ENCODE data around the gene WNT6. TPM values are rescaled to one million over a fixed set of nuclear protein-coding genes. Genes with fewer than 3 reads are reported as not detected.

The WNT6 gene
- total and polyA plus RNA-seq, 10 of the 15 experiments (the other 5 are each of a cell fraction or from before 2014, with no cell fraction given): 0.11 to 0.44 (median 0.22) TPM; not detected in 5

GRCh38 chr2:218859556-218859987 lies at the start of gene WNT6 (continued):
- TF ChIP-seq CHD1 (IDR thresholded peaks at IDR 0.05; ENCODE audit: low read depth, low read length): no peak

GRCh38 chr2:218810256-218810655 lies 49.3 kb upstream of the WNT6 start:
- Histone ChIP-seq H3K27ac (ENCODE audit: control insufficient read depth, insufficient read depth) (no peak overlapping the region), H3K4me1 (ENCODE audit: control insufficient read depth, insufficient read depth, low read length) (no peaks in the 10 kb centered on the region), H3K79me2 (ENCODE audit: control insufficient read depth, insufficient read depth, low read length) (no peaks in the 10 kb centered on the region), H3K27me3 (replicated peaks in 1 of 2; ENCODE audit: control insufficient read depth in 2 of 2, insufficient read depth in 2 of 2, low read length in 1 of 2) (no peaks in the 10 kb centered on the region; a peak in 1 of 4 replicates), H3K36me3 (ENCODE audit: control insufficient read depth in 2 of 2, insufficient read depth in 2 of 2, low read length in 1 of 2) (no peaks in the 10 kb centered on the region), H2AFZ (ENCODE audit: control insufficient read depth, low read depth, low read length) (no peak overlapping the region), H3K4me2 (ENCODE audit: control insufficient read depth, insufficient read depth) (no peak overlapping the region), H3K9me3 (replicated peaks; ENCODE audit: control insufficient read depth, insufficient read depth, low read length) (no peaks in the 10 kb centered on the region), H3K9ac (ENCODE audit: control insufficient read depth, insufficient read depth, low read length) (no peak overlapping the region), H4K20me1 (ENCODE audit: control insufficient read depth, insufficient read depth) (no peaks in the 10 kb centered on the region), H3K4me3 (no peak overlapping the region)
- ChIA-PET CTCF (interaction anchor here (0.9 to 1.2 kb wide), 2 partner anchors 31 to 454 kb away, joined by 3 to 4 read pairs; no protein-coding TSS in a partner anchor), SMC1A (ENCODE audit: uncharacterized antibody, unreplicated experiment) (interaction anchor here (1.4 kb wide), 1 partner anchor 99 kb away, joined by 4 read pairs; the partner anchor contains the start of gene TTLL4), RAD21 (ENCODE audit: unreplicated experiment) (interaction anchor here (1.3 kb wide), 1 partner anchor 42 kb away, joined by 3 read pairs; no protein-coding TSS in a partner anchor), POLR2A (interaction anchor here (0.7 kb wide), 1 partner anchor 689 kb away, joined by 3 read pairs; the partner anchor contains the start of gene GMPPA)
- no TSS peak for BruUV-seq (replicated peaks)
- ATAC-seq (no peak), FAIRE-seq (no peak), DNase-seq (ENCODE audit: low read depth, low spot score) (no peak)
- in situ Hi-C loops (cut with MboI) (no loop called here), intact Hi-C loops (cut with micrococcal nuclease; ENCODE audit: unreplicated experiment) (no loop called here)
- TF ChIP-seq IKZF1 (conservative IDR thresholded peaks at IDR 0.05): no peak
- TF ChIP-seq STAT1 (conservative IDR thresholded peaks at IDR 0.05): no peak
- no peak for TF ChIP-seq ESRRA (IDR thresholded peaks at IDR 0.05; ENCODE audit: low read length)
- TF ChIP-seq NFXL1 (IDR thresholded peaks at IDR 0.05; ENCODE audit: borderline replicate concordance): no peak
- no peak for TF ChIP-seq RAD51 (IDR thresholded peaks at IDR 0.05)
- no peak for TF ChIP-seq ATF2 (IDR thresholded peaks at IDR 0.05; ENCODE audit: low read length)
- TF ChIP-seq BCL11A (IDR thresholded peaks at IDR 0.05; ENCODE audit: low read depth, low read length): no peak
- no peak for TF ChIP-seq ZNF24 (IDR thresholded peaks at IDR 0.05)
- TF ChIP-seq RAD21 (IDR thresholded peaks at IDR 0.05; ENCODE audit: insufficient read depth, low read depth, low read length): no peak
- no peak for TF ChIP-seq EZH2 (IDR thresholded peaks at IDR 0.05; ENCODE audit: borderline replicate concordance, control insufficient read depth, low read depth, low read length)
- TF ChIP-seq MAX (IDR thresholded peaks at IDR 0.05; ENCODE audit: low read depth, low read length): no peak
- TF ChIP-seq MTA2 (IDR thresholded peaks at IDR 0.05; ENCODE audit: low read depth): no peak
- no peak for TF ChIP-seq CHD2 (IDR thresholded peaks at IDR 0.05; ENCODE audit: borderline replicate concordance, low read depth, low read length)
- TF ChIP-seq NFIC (IDR thresholded peaks at IDR 0.05; ENCODE audit: low read depth, low read length): no peak
- no peak for TF ChIP-seq ZNF592 (IDR thresholded peaks at IDR 0.05)
- 71% methylated on average over 2 of the region's 2 CpGs for WGBS (ENCODE audit: insufficient coverage, insufficient replicate concordance, low lambda C conversion rate, missing lambda C conversion rate)
